B cell (primary cell): Measurements from ENCODE around the gene MED9.

Source experiments
- CTCF ChIP-seq: fragments of 200-600 bp; IDR thresholded peaks from one replicate; pipeline ENCODE4 v1.8.0; 2022; ENCODE audit warnings: antibody characterized with exemption, mild to moderate bottlenecking
- EZH2 ChIP-seq: IDR thresholded peaks from 2 replicates; pipeline ENCODE4 v1.6.1; 2012; ENCODE audit warnings: borderline replicate concordance, low read depth, mild to moderate bottlenecking, moderate library complexity, low read length; ENCODE audit not compliant: insufficient read depth, poor library complexity, severe bottlenecking

- TF ChIP-seq CTCF = no peak
- no peak for TF ChIP-seq EZH2
These were observed 34.5 kb downstream of the MED9 start for GRCh38 chr17:17511293-17511741.
